Caco-2 (cell line): ENCODE results near the gene SLC10A7. TPM values are rescaled to one million over a fixed set of nuclear protein-coding genes. Genes with fewer than 3 reads are reported as not detected.

Experiments used
- BruUV-seq: library from RNA; stranded (reverse); fragments of 400-500 nt; replicated peaks from 2 replicates; lab custom pipeline; 2021; lab: Mats Ljungman, UMichigan
- CTCF ChIA-PET: fragments of 300-600 bp; sonication (Branson Sonifier 250); formaldehyde crosslinking; loops from one replicate; lab custom pipeline; 2022; ENCODE audit warnings: antibody characterized with exemption; lab: Charles Lee
- POLR2A ChIA-PET: fragments of 300-600 bp; sonication (Branson Sonifier 250); formaldehyde crosslinking; loops from one replicate; lab custom pipeline; 2022; ENCODE audit warnings: antibody characterized with exemption; lab: Charles Lee
- DNase-seq, 2 experiments: peaks; one replicate each; pipeline versions ENCODE4 v3.0.0 to v3.0.0-alpha.2; 2020 to 2022
- H3K27me3 ChIP-seq: replicated peaks from 2 replicates; pipeline ENCODE4 v1.6.0; 2011; ENCODE audit warnings: low read length; ENCODE audit not compliant: control insufficient read depth, insufficient read depth
- H3K36me3 ChIP-seq: 2 replicates; pipeline ENCODE4 v1.5.1; 2011; ENCODE audit warnings: low read length; ENCODE audit not compliant: control insufficient read depth, insufficient read depth
- H3K4me1 ChIP-seq: fragments of 250-450 bp; sonication (Bioruptor Pico); 2 replicates; pipeline ENCODE4 v1.5.1; 2020; ENCODE audit warnings: mild to moderate bottlenecking
- H3K4me3 ChIP-seq: 2 replicates; pipeline ENCODE4 v1.5.1; 2011; ENCODE audit warnings: low read depth, mild to moderate bottlenecking, control low read depth, low read length
- H3K9me3 ChIP-seq: fragments of 250-450 bp; sonication (Bioruptor Pico); 2 replicates; pipeline ENCODE4 v1.5.1; 2020; ENCODE audit warnings: mild to moderate bottlenecking, moderate library complexity
- H3K27ac Mint-ChIP-seq: one replicate; pipeline ENCODE4 v1.8.0; 2022; ENCODE audit warnings: mixed read lengths; ENCODE audit not compliant: unreplicated experiment
- H3K27me3 Mint-ChIP-seq: one replicate; pipeline ENCODE4 v1.8.0; 2022; ENCODE audit warnings: mixed read lengths; ENCODE audit not compliant: insufficient read depth, unreplicated experiment
- H3K36me3 Mint-ChIP-seq: one replicate; pipeline ENCODE4 v1.8.0; 2022; ENCODE audit warnings: mild to moderate bottlenecking, mixed read lengths; ENCODE audit not compliant: insufficient read depth, unreplicated experiment
- H3K4me1 Mint-ChIP-seq: one replicate; pipeline ENCODE4 v1.8.0; 2022; ENCODE audit warnings: low read depth, mixed read lengths; ENCODE audit not compliant: unreplicated experiment
- H3K4me3 Mint-ChIP-seq: one replicate; pipeline ENCODE4 v1.8.0; 2022; ENCODE audit warnings: mild to moderate bottlenecking, moderate library complexity, mixed read lengths; ENCODE audit not compliant: unreplicated experiment
- H3K9me3 Mint-ChIP-seq: one replicate; pipeline ENCODE4 v1.8.0; 2022; ENCODE audit warnings: mixed read lengths; ENCODE audit not compliant: unreplicated experiment
- intact Hi-C: fragments of 100-400 bp; cut with micrococcal nuclease; formaldehyde crosslinking; loops from one replicate; pipeline ENCODE4 v1.10.0; 2022; ENCODE audit not compliant: unreplicated experiment
- total RNA-seq: library from RNA; stranded (reverse); gene quantifications from 2 replicates; pipeline ENCODE4 v1.2.3, GENCODE V29; 2022
- TF ChIP-seq, protein P1 (sequence below), 2 experiments: fragments of 200-600 bp in 1 of 2; IDR thresholded peaks; 1 replicate in 1 of 2; 2 replicates in 1 of 2; pipeline versions ENCODE4 v1.5.1 to v1.8.0; 2011 to 2022; ENCODE audit warnings: antibody characterized with exemption in 1 of 2, control low read depth in 1 of 2, inconsistent platforms in 1 of 2, low read depth in 1 of 2, low read length in 1 of 2, mild to moderate bottlenecking in 1 of 2, moderate library complexity in 1 of 2; ENCODE audit not compliant: insufficient read depth in 1 of 2, severe bottlenecking in 1 of 2, unreplicated experiment in 1 of 2

SLC10A7 gene
- total RNA-seq, 1 experiment from 2014 or later = 12.1 TPM

DNA sequence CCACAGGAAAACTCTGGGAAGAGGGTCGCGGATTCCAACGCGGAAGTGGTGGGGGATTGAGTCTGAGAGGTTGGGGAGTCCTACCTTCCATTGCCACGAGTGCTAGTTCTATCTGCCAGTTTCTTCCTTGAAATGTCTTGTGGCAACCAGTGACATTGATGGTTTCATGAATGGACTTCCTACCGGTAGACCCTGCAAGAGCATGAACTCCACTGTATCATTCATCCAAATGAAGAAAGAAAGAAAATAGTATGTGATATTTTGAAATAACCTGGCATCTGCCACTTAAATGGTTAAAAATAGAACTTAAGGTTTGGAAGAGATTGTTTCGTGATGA, 1.1 kb upstream of the SLC10A7 start:
- ChIA-PET CTCF (interaction anchor here (0.8 kb wide), 1 partner anchor 263 kb away, joined by 4 read pairs; no protein-coding TSS in a partner anchor), POLR2A (no interaction called here)
- intact Hi-C loops = loop anchor here (2.0 kb wide), 1 partner anchor 180 kb away; no protein-coding TSS in a partner anchor
- no peaks in the 10 kb centered on the region for H3K27me3 ChIP-seq
- no peak for DNase-seq
- H3K4me1 ChIP-seq = peaks cover 14% of the 10 kb centered on the region
- H3K36me3 ChIP-seq = no peaks in the 10 kb centered on the region
- Mint-ChIP-seq H3K27me3 (no peaks in the 10 kb centered on the region), H3K4me3 (no peak overlapping the region), H3K9me3 (no peaks in the 10 kb centered on the region), H3K4me1 (peaks cover 5% of the 10 kb centered on the region), H3K36me3 (no peaks in the 10 kb centered on the region), H3K27ac (no peak overlapping the region)
- BruUV-seq = no TSS peak
- TF ChIP-seq, protein P1, sequence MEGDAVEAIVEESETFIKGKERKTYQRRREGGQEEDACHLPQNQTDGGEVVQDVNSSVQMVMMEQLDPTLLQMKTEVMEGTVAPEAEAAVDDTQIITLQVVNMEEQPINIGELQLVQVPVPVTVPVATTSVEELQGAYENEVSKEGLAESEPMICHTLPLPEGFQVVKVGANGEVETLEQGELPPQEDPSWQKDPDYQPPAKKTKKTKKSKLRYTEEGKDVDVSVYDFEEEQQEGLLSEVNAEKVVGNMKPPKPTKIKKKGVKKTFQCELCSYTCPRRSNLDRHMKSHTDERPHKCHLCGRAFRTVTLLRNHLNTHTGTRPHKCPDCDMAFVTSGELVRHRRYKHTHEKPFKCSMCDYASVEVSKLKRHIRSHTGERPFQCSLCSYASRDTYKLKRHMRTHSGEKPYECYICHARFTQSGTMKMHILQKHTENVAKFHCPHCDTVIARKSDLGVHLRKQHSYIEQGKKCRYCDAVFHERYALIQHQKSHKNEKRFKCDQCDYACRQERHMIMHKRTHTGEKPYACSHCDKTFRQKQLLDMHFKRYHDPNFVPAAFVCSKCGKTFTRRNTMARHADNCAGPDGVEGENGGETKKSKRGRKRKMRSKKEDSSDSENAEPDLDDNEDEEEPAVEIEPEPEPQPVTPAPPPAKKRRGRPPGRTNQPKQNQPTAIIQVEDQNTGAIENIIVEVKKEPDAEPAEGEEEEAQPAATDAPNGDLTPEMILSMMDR (IDR thresholded peaks at IDR 0.05; ENCODE audit: insufficient read depth in 1 of 2, low read depth in 1 of 2, low read length in 1 of 2, severe bottlenecking in 1 of 2, unreplicated experiment in 1 of 2) = no peak
- H3K9me3 ChIP-seq = no peaks in the 10 kb centered on the region
- H3K4me3 ChIP-seq = peak overlapping the region; percentile 88

DNA sequence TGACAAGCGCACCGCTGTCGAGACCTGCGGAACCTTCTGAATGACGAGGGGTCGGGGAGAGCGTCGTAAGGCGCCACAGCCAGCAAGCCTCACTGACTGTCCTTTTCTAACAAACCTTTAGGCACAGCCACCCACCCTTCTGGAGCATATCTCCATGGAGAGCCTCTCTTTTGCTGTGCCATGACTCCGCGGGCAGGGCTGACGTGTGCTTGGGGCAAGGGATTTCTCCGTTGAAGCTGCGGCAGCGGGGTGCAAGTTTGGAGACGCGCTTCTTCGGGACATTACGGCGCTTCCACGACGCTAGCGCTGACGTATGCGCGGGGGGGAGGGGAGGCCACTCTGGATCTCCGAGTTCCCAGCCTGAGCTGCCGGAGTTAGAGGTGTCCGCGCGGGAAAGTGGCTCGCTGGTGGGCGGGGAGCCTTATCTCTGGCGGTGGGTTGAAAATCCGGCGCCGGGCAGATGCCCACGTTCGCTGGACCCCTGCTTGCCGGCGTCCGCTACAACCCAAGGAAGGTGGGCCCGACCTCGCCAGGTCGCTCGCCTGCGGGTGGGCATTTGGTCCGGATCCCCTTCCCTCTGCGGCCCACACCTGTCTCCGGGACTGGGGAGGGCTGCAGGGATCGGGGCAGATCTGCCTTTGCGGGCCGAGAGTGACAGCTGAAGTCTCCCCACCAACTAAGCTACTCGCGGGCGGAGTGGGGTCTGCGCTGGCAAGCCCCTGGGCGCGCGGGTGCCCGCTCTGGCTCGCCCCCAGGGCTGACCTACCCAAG, 543 bp upstream of the SLC10A7 start:
- TF ChIP-seq, protein P1 (IDR thresholded peaks at IDR 0.05; ENCODE audit: insufficient read depth in 1 of 2, low read depth in 1 of 2, low read length in 1 of 2, severe bottlenecking in 1 of 2, unreplicated experiment in 1 of 2) = no peak
- H3K27ac Mint-ChIP-seq = no peak overlapping the region
- no peaks in the 10 kb centered on the region for H3K27me3 ChIP-seq
- peak overlapping the region; percentile 88 for H3K4me3 ChIP-seq
- intact Hi-C loops = loop anchor here (2.0 kb wide), 1 partner anchor 179 kb away; no protein-coding TSS in a partner anchor
- no peaks in the 10 kb centered on the region for H3K27me3 Mint-ChIP-seq
- peaks cover 14% of the 10 kb centered on the region for H3K4me1 ChIP-seq
- H3K36me3 ChIP-seq = no peaks in the 10 kb centered on the region
- no TSS peak for BruUV-seq
- no peaks in the 10 kb centered on the region for H3K9me3 ChIP-seq
- no peaks in the 10 kb centered on the region for H3K36me3 Mint-ChIP-seq
- peak; percentile 79 to 81 for DNase-seq
- H3K9me3 Mint-ChIP-seq = no peaks in the 10 kb centered on the region
- ChIA-PET CTCF (interaction anchor here (0.8 kb wide), 1 partner anchor 262 kb away, joined by 4 read pairs; no protein-coding TSS in a partner anchor), POLR2A (no interaction called here)
- H3K4me1 Mint-ChIP-seq = peaks cover 5% of the 10 kb centered on the region
- H3K4me3 Mint-ChIP-seq = no peak overlapping the region

DNA sequence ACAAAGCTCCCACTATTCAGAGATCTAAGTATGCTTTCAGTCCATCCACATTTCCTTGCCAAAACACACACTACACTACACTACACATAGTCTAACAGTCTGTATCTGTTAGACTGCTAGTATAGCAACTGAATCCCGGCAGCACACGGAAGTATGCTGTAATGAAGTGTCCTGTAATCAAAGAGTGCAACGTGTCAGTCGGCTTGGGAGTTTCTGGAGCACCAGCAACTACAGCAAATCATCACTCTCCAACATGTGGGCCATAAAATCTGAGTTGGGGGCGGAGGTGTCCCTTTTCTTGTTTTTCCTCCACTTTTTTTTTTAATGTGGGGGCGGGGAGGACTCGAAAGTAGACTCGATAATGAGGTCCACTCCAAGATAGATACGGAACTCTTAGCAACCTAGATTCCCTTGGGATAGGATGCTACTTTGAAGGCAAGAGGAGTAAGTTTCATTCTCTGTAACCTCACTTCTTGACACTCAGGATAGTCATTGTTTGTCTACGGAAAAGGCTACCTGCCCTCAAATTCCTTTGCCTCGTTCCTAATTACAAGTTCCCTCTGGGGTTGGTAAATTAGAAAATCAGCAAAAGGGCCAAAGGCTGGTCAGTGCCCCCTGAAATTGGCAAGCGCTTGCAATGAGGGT, 722 bp downstream of the SLC10A7 start:
- ChIA-PET POLR2A (no interaction called here), CTCF (no interaction called here)
- no peaks in the 10 kb centered on the region for H3K27me3 Mint-ChIP-seq
- Histone ChIP-seq H3K4me3 (peak overlapping the region; percentile 88), H3K36me3 (no peaks in the 10 kb centered on the region), H3K4me1 (peaks cover 14% of the 10 kb centered on the region), H3K9me3 (no peaks in the 10 kb centered on the region), H3K27me3 (no peaks in the 10 kb centered on the region)
- BruUV-seq = TSS peak; percentile 77
- H3K9me3 Mint-ChIP-seq = no peaks in the 10 kb centered on the region
- H3K4me1 Mint-ChIP-seq = peaks cover 5% of the 10 kb centered on the region
- peak in 1 of 2 experiments; percentile 18 for DNase-seq
- H3K4me3 Mint-ChIP-seq = no peak overlapping the region
- H3K27ac Mint-ChIP-seq = no peak overlapping the region
- H3K36me3 Mint-ChIP-seq = no peaks in the 10 kb centered on the region
- TF ChIP-seq, protein P1 (IDR thresholded peaks at IDR 0.05; ENCODE audit: insufficient read depth in 1 of 2, low read depth in 1 of 2, low read length in 1 of 2, severe bottlenecking in 1 of 2, unreplicated experiment in 1 of 2) = no peak
- intact Hi-C loops = loop anchor here (1.0 kb wide), 1 partner anchor 26 kb away; no protein-coding TSS in a partner anchor
